Right lobe of liver (tissue), 6 donors: Measurements from ENCODE around the gene MGAT3. TPM values are rescaled to one million over a fixed set of nuclear protein-coding genes. Genes with fewer than 3 reads are reported as not detected.

Experiments
- ATAC-seq, 4 donors: fragments of 200-7000 bp; cut with Tn5 transposase; one replicate each; pipeline ENCODE4 v1.9.1; 2020; ENCODE audit warnings: mild to moderate bottlenecking in 4 of 4, moderate library complexity in 4 of 4
- DNase-seq, 3 donors: peaks; one replicate each; pipeline ENCODE4 v3.0.0-alpha.2; 2020
- H3K27ac ChIP-seq, 3 donors: fragments of 200-600 bp; one replicate each; pipeline ENCODE4 v1.8.0; 2022
- H3K27me3 ChIP-seq, 2 donors: fragments of 200-600 bp; one replicate each; pipeline ENCODE4 v1.8.0; 2022
- H3K36me3 ChIP-seq, 4 donors: fragments of 200-600 bp; sonication (generic) in 1 of 4; one replicate each; pipeline versions ENCODE4 v1.5.1 to v1.8.0; 2017 to 2022; ENCODE audit warnings: control low read depth in 1 of 4
- H3K4me1 ChIP-seq, 4 donors: fragments of 200-600 bp; sonication (generic) in 1 of 4; one replicate each; pipeline versions ENCODE4 v1.5.1 to v1.8.0; 2017 to 2022; ENCODE audit warnings: control low read depth in 1 of 4
- H3K4me3 ChIP-seq, 3 donors: fragments of 200-600 bp; one replicate each; pipeline ENCODE4 v1.8.0; 2022
- H3K9me3 ChIP-seq, 4 donors: fragments of 200-600 bp; sonication (generic) in 1 of 4; one replicate each; pipeline versions ENCODE4 v1.5.1 to v1.8.0; 2017 to 2022; ENCODE audit warnings: control low read depth in 1 of 4
- CTCF ChIP-seq, 4 donors: fragments of 200-600 bp in 3 of 4; fragments of 450-650 bp in 1 of 4; IDR thresholded peaks; one replicate each; pipeline versions ENCODE4 v1.5.1 to v1.8.0; 2016 to 2022; ENCODE audit warnings: antibody characterized with exemption in 4 of 4, mild to moderate bottlenecking in 2 of 4
- POLR2A ChIP-seq: fragments of 450-650 bp; IDR thresholded peaks from one replicate; pipeline ENCODE4 v1.6.1; 2017; ENCODE audit warnings: antibody characterized with exemption, mild to moderate bottlenecking
- WGBS: methylation state at CpG from one replicate; pipeline ENCODE4 v1.1.6; 2018; ENCODE audit warnings: low coverage, low lambda C conversion rate; ENCODE audit not compliant: insufficient coverage; ENCODE audit errors: missing lambda C conversion rate; 5-methylcytosine and 5-hydroxymethylcytosine counted together
- intact Hi-C, 2 donors: fragments of 100-400 bp; cut with DNase I; formaldehyde crosslinking; loops; one replicate each; pipeline versions ENCODE4 v1.11.2 to v1.14.1; 2022
- total RNA-seq, 6 experiments: library from RNA; depleted of rRNA in 2 of 6; stranded (reverse); fragments of >200 nt in 2 of 6; fragmentation: NEBNext Ultra II Directional in 3 of 6; extraction: Animal tissue kit (Norgen Biotek cat#: 25700) in 3 of 6; gene quantifications; one replicate each; pipeline versions ENCODE4 v1.1.0 to v1.2.4, GENCODE V29; 2016 to 2023
- donor health status: DM: no; HTN: yes; CAD: no.
- donor health status: DM: no; HTN: no; CAD: no.
- donor health status: DM: no; HTN: no; CAD: no.
- donor health status: DM: no; HTN: yes; CAD: no.
- donor health status: DM: no; HTN: yes; CAD: no.

Gene MGAT3
- total RNA-seq, 6 experiments from 2014 or later: 0.05 to 0.38 (median 0.07) TPM; not detected in 1

- WGBS: 93% methylated on average over 5 of the region's 20 CpGs
- no peak overlapping the region for H3K4me3 ChIP-seq
- TF ChIP-seq POLR2A (no peak), CTCF (IDR thresholded peaks at IDR 0.05) (no peak)
- no peak overlapping the region for H3K27ac ChIP-seq
- intact Hi-C loops: no loop called here
- H3K36me3 ChIP-seq: peaks cover 0 to 55% (median 18%) of the 10 kb centered on the region in 4 donors
- DNase-seq (peak in 1 of 3 donors; percentile 31), ATAC-seq (no peak)
- no peaks in the 10 kb centered on the region for H3K4me1 ChIP-seq
- no peaks in the 10 kb centered on the region for H3K9me3 ChIP-seq
- no peaks in the 10 kb centered on the region for H3K27me3 ChIP-seq
These were observed 30.3 kb upstream of the MGAT3 start for GRCh38 chr22:39426380-39427043.

GRCh38 chr22:39427751-39428596 is 28.8 kb upstream of the MGAT3 start:
- Histone ChIP-seq H3K36me3 (peaks cover 0 to 54% (median 19%) of the 10 kb centered on the region in 4 donors), H3K4me3 (no peak overlapping the region), H3K4me1 (no peaks in the 10 kb centered on the region), H3K27me3 (no peaks in the 10 kb centered on the region), H3K9me3 (no peaks in the 10 kb centered on the region), H3K27ac (no peak overlapping the region)
- DNase-seq (peak in 1 of 3 donors; percentile 42), ATAC-seq (peak in 1 of 4 donors; percentile 9)
- intact Hi-C loops: no loop called here
- WGBS: 86% methylated on average over 3 of the region's 13 CpGs
- no peak for TF ChIP-seq CTCF (IDR thresholded peaks at IDR 0.05)
- TF ChIP-seq POLR2A: no peak

- ATAC-seq: no peak
These were observed 28.2 kb upstream of the MGAT3 start for GRCh38 chr22:39428597-39429071.

GRCh38 chr22:39429186-39429585 is 27.6 kb upstream of the MGAT3 start:
- 95% methylated on average over 10 of the region's 13 CpGs for WGBS
- Histone ChIP-seq H3K4me1 (no peaks in the 10 kb centered on the region), H3K27me3 (no peaks in the 10 kb centered on the region), H3K4me3 (no peak overlapping the region), H3K36me3 (peaks cover 0 to 51% (median 18%) of the 10 kb centered on the region in 4 donors), H3K9me3 (no peaks in the 10 kb centered on the region), H3K27ac (no peak overlapping the region)
- ATAC-seq: no peak
- intact Hi-C loops: no loop called here
- DNase-seq: no peak
- TF ChIP-seq CTCF (IDR thresholded peaks at IDR 0.05) (no peak), POLR2A (no peak)

More at GRCh38 chr22:39428597-39429071, 28.2 kb upstream of the MGAT3 start:
- no peak overlapping the region for H3K4me3 ChIP-seq
- no peak overlapping the region for H3K27ac ChIP-seq
- peaks cover 0 to 54% (median 18%) of the 10 kb centered on the region in 4 donors for H3K36me3 ChIP-seq
- H3K4me1 ChIP-seq: no peaks in the 10 kb centered on the region
- intact Hi-C loops: no loop called here
- no peaks in the 10 kb centered on the region for H3K27me3 ChIP-seq
- H3K9me3 ChIP-seq: no peaks in the 10 kb centered on the region
- DNase-seq: peak in 1 of 3 donors; percentile 30
- WGBS: 95% methylated on average over 3 of the region's 10 CpGs
- TF ChIP-seq CTCF (IDR thresholded peaks at IDR 0.05) (no peak), POLR2A (no peak)
